Measurements from ENCODE around the gene CABP7.

The CABP7 gene

GRCh38 chr22:29697853-29698598 lies 21.8 kb upstream of the CABP7 start:
- peaks cover 18% of the 10 kb centered on the region for H3K27me3 Mint-ChIP-seq
- no peaks in the 10 kb centered on the region for H3K9me3 Mint-ChIP-seq
- H3K36me3 Mint-ChIP-seq, result peaks cover 47% of the 10 kb centered on the region
- H3K27ac Mint-ChIP-seq, result no peak overlapping the region
- no peak for ATAC-seq
- peaks cover 11% of the 10 kb centered on the region for H3K4me1 Mint-ChIP-seq
- no peak overlapping the region for H3K4me3 Mint-ChIP-seq

- Mint-ChIP-seq H3K27ac (no peak overlapping the region), H3K4me3 (no peak overlapping the region), H3K27me3 (peaks cover 29% of the 10 kb centered on the region), H3K9me3 (no peaks in the 10 kb centered on the region), H3K36me3 (peaks cover 34% of the 10 kb centered on the region), H3K4me1 (peaks cover 20% of the 10 kb centered on the region)
- ATAC-seq, result no peak
These were observed 19.4 kb upstream of the CABP7 start for GRCh38 chr22:29700206-29700899.

GRCh38 chr22:29700900-29701154 lies 19.0 kb upstream of the CABP7 start:
- Mint-ChIP-seq H3K27me3 (peaks cover 29% of the 10 kb centered on the region), H3K4me1 (peaks cover 20% of the 10 kb centered on the region), H3K9me3 (no peaks in the 10 kb centered on the region), H3K4me3 (no peak overlapping the region), H3K27ac (no peak overlapping the region), H3K36me3 (peaks cover 29% of the 10 kb centered on the region)
- no peak for ATAC-seq

GRCh38 chr22:29701155-29701999 lies 18.4 kb upstream of the CABP7 start:
- H3K36me3 Mint-ChIP-seq, result peaks cover 24% of the 10 kb centered on the region
- no peak overlapping the region for H3K4me3 Mint-ChIP-seq
- H3K9me3 Mint-ChIP-seq, result no peaks in the 10 kb centered on the region
- H3K4me1 Mint-ChIP-seq, result peaks cover 20% of the 10 kb centered on the region
- H3K27me3 Mint-ChIP-seq, result peaks cover 32% of the 10 kb centered on the region
- no peak overlapping the region for H3K27ac Mint-ChIP-seq
- peak; percentile 24 for ATAC-seq

GRCh38 chr22:29702000-29702930 lies 17.5 kb upstream of the CABP7 start:
- Mint-ChIP-seq H3K9me3 (no peaks in the 10 kb centered on the region), H3K36me3 (peaks cover 15% of the 10 kb centered on the region), H3K27ac (no peak overlapping the region), H3K4me3 (no peak overlapping the region), H3K27me3 (peaks cover 41% of the 10 kb centered on the region), H3K4me1 (peaks cover 20% of the 10 kb centered on the region)
- ATAC-seq, result no peak

- ATAC-seq, result peak; percentile 39
- Mint-ChIP-seq H3K27ac (no peak overlapping the region), H3K9me3 (no peaks in the 10 kb centered on the region), H3K36me3 (peaks cover 10% of the 10 kb centered on the region), H3K4me3 (peak overlapping the region; percentile 45), H3K4me1 (peaks cover 20% of the 10 kb centered on the region), H3K27me3 (peaks cover 48% of the 10 kb centered on the region)
These were observed 16.8 kb upstream of the CABP7 start for GRCh38 chr22:29702931-29703501.

- H3K36me3 Mint-ChIP-seq, result peaks cover 4% of the 10 kb centered on the region
- no peaks in the 10 kb centered on the region for H3K9me3 Mint-ChIP-seq
- peaks cover 20% of the 10 kb centered on the region for H3K4me1 Mint-ChIP-seq
- peak; percentile 5 for ATAC-seq
- peaks cover 54% of the 10 kb centered on the region for H3K27me3 Mint-ChIP-seq
- H3K27ac Mint-ChIP-seq, result no peak overlapping the region
- no peak overlapping the region for H3K4me3 Mint-ChIP-seq
These were observed 16.1 kb upstream of the CABP7 start for GRCh38 chr22:29703569-29704195.

GRCh38 chr22:29704528-29705285 lies 15.1 kb upstream of the CABP7 start:
- ATAC-seq, result no peak
- no peak overlapping the region for H3K27ac Mint-ChIP-seq
- no peaks in the 10 kb centered on the region for H3K9me3 Mint-ChIP-seq
- H3K27me3 Mint-ChIP-seq, result peaks cover 59% of the 10 kb centered on the region
- H3K4me1 Mint-ChIP-seq, result peaks cover 20% of the 10 kb centered on the region
- no peak overlapping the region for H3K4me3 Mint-ChIP-seq
- no peaks in the 10 kb centered on the region for H3K36me3 Mint-ChIP-seq

- no peak for ATAC-seq
- H3K36me3 Mint-ChIP-seq, result no peaks in the 10 kb centered on the region
- peaks cover 67% of the 10 kb centered on the region for H3K27me3 Mint-ChIP-seq
- no peak overlapping the region for H3K27ac Mint-ChIP-seq
- peaks cover 20% of the 10 kb centered on the region for H3K4me1 Mint-ChIP-seq
- no peaks in the 10 kb centered on the region for H3K9me3 Mint-ChIP-seq
- H3K4me3 Mint-ChIP-seq, result no peak overlapping the region
These were observed 14.2 kb upstream of the CABP7 start for GRCh38 chr22:29705651-29706050.

GRCh38 chr22:29706486-29706885 lies 13.3 kb upstream of the CABP7 start:
- peaks cover 69% of the 10 kb centered on the region for H3K27me3 Mint-ChIP-seq
- no peak for ATAC-seq
- no peak overlapping the region for H3K27ac Mint-ChIP-seq
- no peak overlapping the region for H3K4me3 Mint-ChIP-seq
- H3K9me3 Mint-ChIP-seq, result no peaks in the 10 kb centered on the region
- no peaks in the 10 kb centered on the region for H3K36me3 Mint-ChIP-seq
- peaks cover 13% of the 10 kb centered on the region for H3K4me1 Mint-ChIP-seq

GRCh38 chr22:29707010-29707409 lies 12.8 kb upstream of the CABP7 start:
- Mint-ChIP-seq H3K4me1 (peaks cover 12% of the 10 kb centered on the region), H3K27me3 (peaks cover 69% of the 10 kb centered on the region), H3K27ac (no peak overlapping the region), H3K4me3 (no peak overlapping the region), H3K36me3 (no peaks in the 10 kb centered on the region), H3K9me3 (peaks cover 1% of the 10 kb centered on the region)
- ATAC-seq, result no peak

GRCh38 chr22:29707471-29707870 lies 12.3 kb upstream of the CABP7 start:
- peaks cover 12% of the 10 kb centered on the region for H3K4me1 Mint-ChIP-seq
- H3K4me3 Mint-ChIP-seq, result no peak overlapping the region
- H3K27me3 Mint-ChIP-seq, result peaks cover 69% of the 10 kb centered on the region
- H3K36me3 Mint-ChIP-seq, result no peaks in the 10 kb centered on the region
- no peak for ATAC-seq
- H3K27ac Mint-ChIP-seq, result no peak overlapping the region
- peaks cover 4% of the 10 kb centered on the region for H3K9me3 Mint-ChIP-seq

- H3K4me1 Mint-ChIP-seq, result no peaks in the 10 kb centered on the region
- H3K36me3 Mint-ChIP-seq, result no peaks in the 10 kb centered on the region
- no peak overlapping the region for H3K4me3 Mint-ChIP-seq
- H3K27me3 Mint-ChIP-seq, result peaks cover 79% of the 10 kb centered on the region
- H3K27ac Mint-ChIP-seq, result no peak overlapping the region
- peaks cover 4% of the 10 kb centered on the region for H3K9me3 Mint-ChIP-seq
- no peak for ATAC-seq
These were observed 9.6 kb upstream of the CABP7 start for GRCh38 chr22:29710193-29710592.

All from stimulated activated memory B cell treated with anti-CD40 and anti-IgM and Interleukin-4, amounts not matched to agents 10 μg/mL and 1 μg/mL and 100 μg/mL, for 72 hours (primary cell).